NCI-H446 (cell line): ENCODE data around the gene MATN4.
"Not testable (repeated sequence)": the region's sequence is repeated elsewhere in the genome, so short reads cannot be mapped to it uniquely, and the experiment has no call there.

Experiments used
- DNase-seq, 2 experiments: peaks; one replicate each; lab custom pipeline; 2025; lab: John Stamatoyannopoulos, UW

Gene MATN4, protein sequence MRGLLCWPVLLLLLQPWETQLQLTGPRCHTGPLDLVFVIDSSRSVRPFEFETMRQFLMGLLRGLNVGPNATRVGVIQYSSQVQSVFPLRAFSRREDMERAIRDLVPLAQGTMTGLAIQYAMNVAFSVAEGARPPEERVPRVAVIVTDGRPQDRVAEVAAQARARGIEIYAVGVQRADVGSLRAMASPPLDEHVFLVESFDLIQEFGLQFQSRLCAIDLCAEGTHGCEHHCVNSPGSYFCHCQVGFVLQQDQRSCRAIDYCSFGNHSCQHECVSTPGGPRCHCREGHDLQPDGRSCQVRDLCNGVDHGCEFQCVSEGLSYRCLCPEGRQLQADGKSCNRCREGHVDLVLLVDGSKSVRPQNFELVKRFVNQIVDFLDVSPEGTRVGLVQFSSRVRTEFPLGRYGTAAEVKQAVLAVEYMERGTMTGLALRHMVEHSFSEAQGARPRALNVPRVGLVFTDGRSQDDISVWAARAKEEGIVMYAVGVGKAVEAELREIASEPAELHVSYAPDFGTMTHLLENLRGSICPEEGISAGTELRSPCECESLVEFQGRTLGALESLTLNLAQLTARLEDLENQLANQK

DNA sequence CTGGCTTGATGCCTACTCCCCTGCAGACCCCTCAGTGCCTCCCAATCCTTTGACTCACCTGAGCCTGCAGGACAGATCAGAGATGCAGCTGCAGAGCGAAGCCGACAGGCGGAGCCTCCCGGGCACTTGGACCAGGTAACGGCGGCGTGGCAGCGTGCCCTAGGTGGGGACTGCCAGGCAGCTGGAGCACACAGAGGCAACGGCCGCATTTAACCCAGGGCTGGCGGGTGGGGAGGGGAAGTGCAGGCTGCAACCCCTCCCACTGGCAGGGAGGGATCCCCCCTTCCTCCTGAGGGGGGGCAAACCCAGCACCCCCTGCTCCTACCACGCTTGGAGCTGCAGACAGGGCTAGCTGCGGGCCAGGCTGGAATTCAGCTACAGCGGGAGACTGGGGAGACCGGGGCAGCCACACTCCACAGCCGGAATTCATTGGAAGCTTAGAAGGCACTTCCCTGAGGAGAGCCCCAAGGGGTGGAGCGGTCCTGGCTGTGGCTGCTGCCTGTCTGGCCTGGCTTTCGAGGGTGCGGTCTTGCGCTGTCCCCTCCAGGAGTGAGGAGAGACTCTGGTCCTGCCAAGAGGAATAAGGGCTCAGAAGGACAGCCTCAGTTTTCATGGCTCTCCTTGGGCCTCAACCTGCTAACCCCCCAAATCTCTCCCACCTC lies at the start of gene MATN4:
Gene MATN4, minus strand, starts transcription at position 183 of the 662 bp plus-strand sequence. CDS start 2,717 bp downstream, outside the sequence.
- no peak for DNase-seq

DNA sequence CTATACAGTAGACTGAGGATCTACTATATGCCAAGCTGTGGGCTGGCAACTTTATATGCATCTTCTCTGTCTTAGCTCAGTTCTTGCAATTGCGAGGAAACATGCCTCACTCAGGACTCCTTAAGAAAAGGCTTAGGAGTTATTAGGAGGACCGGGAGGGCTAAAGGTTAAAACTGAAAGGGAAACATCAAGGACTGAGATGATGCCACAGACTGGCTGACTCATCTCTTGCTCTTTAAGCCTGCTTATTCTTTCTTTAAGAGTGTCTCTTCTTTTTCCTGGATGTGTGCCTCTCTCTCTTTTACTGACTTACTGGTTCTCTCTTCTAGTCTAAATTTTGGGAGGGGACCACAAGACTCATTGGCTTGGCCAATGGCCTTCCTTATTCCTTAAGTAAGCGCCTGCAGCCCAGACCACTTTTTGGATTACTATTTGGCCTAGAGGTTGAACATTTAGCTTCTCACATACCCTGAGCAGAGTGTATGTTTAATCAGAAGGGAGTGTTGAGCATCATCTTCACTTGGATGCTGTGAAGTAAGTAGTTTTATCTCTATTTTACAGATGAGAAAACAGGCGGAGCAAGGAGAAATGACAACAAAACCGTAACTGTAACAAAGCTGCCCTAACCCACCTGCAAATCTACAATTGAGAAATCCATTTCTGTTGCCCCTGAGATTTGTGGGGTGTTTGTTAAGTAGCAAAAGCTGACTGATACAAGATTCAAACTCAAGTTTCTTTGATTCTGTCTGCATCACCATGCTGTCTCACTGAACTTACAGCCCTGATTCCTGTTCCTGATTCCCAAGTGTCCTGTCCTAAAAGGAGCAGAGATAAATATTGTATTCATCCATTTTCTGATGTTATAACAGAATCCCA lies 47.3 kb upstream of the MATN4 start:
- DNase-seq = no peak

DNA sequence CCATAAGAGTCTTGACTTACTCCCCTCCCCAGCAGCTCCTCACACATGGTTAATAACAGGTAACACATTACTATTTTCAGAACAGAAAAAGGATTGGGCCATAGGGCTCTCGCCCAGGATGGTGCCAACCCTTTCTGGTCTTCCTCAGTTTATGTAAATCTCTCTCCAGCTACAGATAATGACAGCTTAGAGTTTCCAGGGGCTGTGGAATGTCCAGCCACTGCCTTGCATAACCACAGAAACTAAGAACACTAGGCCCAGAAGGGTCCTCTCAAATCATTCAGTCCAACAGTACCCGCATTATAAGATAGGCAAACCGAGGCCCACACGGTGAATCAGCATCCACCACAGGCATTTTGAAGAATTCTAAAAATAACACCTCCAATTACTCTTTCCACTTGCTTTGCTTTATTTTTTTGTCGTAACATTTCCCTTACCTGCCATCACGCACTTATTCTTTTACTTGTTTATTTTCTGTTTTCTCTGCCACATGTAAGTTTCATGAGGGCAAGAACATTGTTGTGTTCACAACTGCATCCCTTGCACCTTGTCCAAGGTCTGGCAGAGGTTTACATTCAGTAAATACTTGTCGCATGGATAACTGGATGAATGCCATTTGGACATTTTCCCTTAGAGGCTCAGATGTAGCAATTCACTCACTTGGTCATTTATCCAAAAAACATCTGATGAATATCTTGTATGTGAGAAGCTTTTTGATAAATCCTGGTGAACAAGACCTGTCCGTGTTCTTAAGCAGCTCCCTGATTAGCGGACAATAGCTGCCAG lies 46.5 kb upstream of the MATN4 start:
- DNase-seq = no peak

DNA sequence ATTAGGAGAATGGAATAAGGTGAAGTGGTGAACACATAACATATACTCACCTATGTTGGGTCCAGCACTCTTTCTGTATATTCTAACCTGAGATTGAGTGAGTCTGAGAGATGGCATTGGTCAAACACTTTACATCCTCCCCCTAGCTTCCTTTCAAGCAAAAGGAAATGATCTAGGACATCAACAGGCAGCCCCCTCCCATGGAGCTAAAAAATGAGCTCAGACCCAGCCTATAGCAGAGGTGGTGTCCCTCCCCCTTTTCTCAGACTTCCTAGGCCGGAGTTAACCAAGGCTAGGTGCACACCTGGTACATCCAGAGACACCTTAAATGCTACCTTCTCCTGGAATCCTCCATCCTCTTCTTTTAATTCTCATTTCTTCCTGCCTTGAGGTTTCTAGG lies 45.6 kb upstream of the MATN4 start:
- DNase-seq = no peak

DNA sequence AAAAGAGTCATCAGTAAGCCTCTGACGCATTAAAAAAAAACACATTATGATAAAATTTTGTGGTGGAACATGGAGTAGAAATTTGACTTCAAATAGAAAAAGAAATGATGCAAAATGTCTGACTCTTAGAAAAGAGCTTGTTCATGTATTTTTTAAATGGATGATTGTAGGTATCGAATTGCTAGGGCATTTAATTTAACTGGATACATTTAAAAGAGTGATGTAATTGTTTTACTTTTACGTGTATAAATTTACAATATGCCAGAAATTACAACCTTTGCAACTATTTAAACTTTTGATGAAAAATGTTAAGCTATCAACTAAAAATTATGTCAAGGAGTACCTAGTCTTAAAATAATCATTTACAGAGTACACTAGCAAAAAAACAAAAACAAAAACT lies 44.6 kb upstream of the MATN4 start:
- no peak for DNase-seq

DNA sequence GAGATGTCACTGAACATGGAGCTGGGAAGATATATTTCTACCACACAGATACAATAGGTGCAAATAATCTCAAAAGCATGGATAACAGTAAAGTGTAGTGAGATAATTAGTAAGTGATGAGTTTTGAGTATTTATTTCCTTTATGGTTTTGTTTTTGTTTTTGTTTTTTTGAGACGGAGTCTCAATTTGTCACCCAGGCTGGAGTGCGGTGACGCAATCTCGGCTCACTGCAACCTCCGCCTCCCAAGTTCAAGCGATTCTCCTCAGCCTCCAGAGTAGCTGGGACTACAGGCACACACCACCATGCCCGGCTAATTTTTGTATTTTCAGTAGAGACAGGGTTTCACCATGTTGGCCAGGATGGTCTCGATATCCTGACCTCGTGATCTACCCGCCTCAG lies 42.7 kb upstream of the MATN4 start:
- not testable (repeated sequence) for DNase-seq

DNA sequence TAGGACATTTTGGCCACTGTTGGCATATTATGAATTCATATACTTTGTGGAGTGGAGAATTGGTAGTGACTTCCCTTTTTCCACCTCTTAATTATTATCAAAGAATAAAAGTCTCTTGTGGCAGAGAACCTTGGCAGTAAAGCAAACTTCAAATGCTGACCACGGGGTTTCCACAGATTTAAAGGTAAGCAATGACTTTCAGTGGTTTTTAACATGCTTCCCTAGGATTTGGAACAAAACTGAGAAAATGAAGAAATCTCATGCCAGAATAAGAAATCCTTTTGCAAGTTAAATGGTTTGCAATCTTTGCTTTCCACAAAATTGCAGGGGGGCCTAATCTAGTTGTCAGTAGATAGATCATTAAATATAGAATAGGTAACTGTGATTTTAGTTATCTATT lies 42.1 kb upstream of the MATN4 start:
- DNase-seq = no peak

DNA sequence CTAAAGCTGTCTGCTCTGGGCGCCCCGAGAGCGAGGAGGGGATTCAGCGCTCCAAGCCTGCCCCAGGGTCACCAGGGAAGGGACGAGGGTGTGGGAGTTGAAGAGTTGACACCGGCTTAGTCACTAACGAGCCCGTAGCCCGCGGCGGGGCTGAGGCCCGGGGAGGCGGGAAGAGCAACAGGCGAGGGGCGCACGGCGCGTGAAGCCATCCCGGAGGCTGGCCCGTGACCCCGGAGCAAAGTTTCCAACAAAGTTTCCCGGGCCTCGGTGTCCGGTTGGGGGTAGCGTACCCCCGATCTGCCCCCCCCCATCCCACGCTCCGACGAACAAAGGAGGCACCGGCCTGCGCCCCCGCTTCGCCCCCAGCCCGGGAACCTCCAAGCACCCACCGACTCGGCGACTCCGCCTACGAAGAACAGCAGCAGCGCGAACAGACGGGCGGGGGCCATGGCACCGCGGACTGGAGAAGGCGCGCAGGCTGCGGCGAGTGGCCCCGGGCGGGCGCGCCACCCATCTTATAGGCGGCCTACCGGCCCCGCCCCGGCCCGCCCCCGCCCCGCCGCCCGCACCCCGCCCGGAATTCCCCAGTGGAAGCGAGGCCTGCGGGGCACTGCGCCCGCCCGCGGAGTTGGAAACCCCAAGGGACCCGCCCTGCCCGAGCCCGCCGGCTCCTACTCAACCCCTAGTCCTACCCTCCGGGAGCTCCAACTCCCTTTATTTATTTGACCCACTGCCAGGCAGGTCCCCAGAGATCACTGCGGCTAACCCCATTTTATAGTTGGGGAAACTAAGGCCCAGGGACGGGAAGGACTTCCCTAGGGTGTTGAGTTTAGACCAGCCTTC lies 40.1 kb upstream of the MATN4 start, which contains the start of gene SDC4:
Gene SDC4, minus strand, starts transcription at position 489 of the 843 bp plus-strand sequence. Its CDS starts 40 bp downstream, at position 449.
- DNase-seq = no peak

DNA sequence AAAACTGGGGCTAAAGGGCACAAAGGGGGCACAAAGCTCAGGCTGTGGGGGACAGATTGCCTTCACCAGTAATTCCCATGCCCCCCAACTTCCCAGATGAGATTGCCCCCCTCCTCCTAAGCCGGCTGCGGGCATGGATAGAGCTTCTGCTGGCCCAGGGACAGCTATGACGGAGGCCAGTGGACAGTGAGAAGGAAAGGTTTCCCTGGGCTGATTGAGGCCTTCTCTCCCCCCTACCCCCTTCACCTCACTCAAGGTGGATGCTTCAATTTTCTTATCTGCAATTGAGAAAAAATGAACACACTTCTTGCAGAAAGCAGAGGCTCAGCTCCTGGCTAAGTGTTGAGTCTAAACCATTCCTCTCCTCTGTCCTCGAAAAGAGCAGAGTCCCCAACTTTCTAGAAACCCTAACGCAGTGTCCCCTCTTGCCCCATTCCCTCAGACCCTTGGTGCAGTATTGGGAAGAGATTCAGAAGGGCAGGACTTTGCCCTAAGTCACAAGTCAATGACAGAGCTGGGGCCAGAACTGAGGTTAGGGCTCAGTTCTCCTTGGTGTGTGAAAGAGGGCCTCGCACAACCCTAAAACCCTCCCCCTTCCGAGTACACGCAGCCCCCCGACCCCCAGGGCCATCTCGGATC lies 39.3 kb upstream of the MATN4 start:
- no peak for DNase-seq

DNA sequence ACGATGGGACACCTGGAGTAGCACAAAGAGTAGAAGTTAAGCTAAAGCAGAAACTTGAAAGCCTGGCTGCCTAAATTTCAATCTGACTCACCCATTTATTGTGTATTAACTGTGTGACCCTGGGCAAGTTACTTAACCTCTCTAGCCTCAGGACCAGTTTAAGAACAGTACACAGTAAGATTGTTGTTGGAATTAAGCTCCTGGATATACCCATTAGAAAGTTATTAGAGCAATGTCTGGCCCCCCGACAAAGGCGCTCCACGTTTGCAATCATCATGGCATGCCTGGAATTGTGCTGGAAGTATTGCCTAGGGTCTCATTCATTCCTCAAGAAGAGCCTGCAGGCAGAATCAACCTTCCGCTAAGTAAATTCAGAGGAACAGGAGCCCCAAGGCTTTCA lies 38.8 kb upstream of the MATN4 start:
- no peak for DNase-seq

DNA sequence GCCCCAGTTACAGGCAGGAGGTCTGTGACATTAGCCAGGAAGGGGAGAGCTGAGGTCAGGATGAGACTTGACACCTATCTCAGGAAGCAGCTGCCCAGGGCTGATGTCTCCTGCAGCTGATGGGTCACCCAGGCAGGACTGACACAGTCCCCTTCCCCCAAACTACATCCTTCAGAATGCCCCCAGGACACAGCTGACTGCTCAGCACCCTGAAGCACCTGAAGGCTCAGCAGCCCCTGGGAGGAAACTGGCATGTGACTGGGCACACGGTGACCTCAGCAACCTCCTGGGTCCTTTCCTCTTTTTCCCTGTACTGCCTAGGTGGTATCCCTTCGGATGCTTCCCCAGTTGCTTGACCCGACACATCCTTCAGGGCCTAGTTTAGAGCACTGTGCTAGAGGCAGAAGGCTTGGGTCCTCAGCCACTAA lies 38.2 kb upstream of the MATN4 start:
- no peak for DNase-seq

DNA sequence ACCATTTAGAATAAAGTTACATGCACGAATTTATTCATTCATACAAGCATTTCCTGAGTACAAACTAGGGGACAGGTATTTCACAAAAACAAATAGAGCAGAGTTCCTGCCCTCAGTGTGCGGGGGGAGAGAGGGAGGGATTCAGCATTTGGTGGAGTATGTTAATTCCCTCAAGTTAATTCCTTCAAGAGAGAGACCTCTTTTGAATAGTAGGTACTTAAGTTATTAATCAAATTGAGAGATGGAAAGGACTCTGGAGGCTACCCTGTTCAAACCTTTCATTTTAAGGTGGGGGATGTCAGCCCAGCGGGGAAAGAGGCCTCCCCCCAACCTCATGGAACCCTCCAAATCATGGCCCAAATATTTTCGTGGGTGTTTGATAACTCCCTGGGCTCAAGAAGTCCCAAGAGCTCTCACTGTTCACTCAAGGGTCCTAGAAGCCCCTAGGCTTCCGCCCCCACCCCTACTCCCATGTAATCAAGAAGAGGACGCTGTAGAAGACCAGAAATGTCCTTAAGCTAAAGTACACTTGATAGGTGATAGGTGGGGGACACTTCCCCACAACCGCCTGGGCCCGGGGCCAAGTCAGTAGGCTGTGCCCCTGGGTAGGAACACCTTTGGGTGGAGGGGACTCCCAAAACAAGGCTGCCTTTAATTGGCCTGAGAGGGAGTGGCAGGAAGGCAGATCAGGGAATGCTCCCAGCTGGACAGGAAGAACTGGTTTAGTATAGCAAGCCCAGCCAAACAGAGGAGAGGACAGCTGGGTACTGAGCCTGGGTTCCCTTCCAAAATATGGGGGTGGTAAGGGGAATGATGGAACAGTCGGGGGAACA lies 37.2 kb upstream of the MATN4 start:
- DNase-seq = no peak

DNA sequence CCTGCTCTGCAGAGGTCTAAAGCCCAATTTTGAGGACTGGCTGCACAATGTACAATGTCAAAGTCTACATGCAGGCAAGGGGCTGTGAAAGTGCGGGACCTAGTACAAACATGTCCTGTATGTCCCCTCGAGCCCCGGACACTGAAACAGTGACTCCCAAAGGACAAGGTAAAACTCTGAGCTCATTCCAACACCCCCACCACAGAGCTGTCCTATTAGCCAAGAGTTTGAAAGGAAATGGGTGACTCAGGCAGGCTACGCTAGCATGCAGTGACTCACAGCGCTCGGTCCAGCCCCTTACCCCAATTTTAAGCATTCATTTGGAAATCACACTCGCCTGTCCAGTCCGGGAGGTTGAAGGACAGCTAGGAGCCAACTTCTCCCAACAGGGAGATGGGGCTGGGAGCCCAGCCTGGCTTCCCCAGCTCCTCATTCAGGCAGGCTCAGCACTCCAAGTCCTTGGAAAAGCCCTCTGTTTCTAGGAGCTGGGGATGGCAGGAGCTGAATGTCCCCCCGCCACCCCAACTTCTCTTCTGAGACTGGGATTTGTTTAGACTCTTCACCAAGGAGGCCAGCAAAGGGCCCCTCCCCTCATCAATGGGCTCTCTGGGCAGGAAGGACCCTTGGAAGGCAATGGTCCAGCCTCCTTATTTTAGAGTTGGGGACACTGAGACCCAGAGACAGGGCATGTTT lies 36.2 kb upstream of the MATN4 start:
- no peak for DNase-seq

DNA sequence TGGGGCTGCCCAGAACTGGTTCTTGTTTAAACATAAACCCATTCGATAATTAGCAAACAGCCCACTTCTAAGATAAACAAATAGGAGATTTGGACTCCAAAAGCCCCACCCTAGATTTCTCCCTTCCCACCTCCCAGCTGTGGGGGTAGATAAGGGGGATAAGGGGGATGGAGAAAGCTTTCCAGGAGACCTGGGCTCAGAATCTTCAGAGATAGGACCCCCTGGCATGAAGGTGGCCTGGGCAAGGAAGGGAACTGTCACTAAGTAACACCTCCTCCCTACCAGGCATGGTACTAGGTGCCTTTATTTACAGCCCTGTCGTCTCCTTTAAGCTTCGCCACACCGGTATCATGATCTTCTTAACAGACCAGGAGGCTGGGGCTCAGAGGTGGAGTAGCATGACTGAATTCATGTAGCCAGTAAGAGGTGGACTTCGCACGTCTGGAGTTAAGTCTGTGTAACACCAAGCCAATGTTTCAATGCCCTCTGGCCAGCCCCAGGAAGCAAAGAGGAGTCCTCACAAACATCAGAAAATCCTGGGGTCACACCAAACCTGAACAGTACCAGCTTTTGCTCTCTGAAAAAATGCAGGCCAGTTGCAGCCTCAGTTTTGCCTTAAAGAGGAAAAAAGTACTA lies 35.6 kb upstream of the MATN4 start:
- no peak for DNase-seq

DNA sequence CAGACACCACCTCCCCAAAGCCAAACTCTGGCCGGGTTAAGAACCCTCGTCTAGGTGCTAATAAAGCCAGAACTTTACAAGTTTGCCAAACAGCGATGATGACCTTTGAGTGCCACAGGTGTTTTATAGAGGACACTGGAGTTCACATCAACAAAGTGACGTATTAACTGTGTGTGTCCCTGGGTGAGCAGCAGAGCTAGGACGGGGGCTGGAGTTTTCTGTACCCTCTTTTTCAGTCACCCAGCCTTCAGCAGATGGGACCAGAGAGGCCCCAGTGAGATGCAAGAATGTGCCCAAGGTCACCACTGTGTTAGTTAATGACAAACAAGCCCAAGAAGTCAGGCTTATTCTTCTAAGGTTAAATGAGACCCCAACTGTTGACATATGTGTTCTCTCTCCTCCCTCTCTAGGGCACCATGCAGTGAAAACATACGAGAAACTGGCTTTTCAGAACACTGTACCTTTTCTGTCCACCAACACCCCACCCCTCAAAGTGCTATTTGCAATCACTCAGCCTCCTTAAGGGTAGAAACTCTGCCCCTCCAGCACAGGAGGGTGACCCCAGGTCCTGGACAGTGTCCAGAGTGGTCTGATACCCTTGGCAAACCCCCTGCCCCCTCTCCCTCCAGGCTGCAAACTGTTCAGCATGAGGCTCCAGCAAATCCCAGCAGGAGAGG lies 34.9 kb upstream of the MATN4 start:
- no peak for DNase-seq

DNA sequence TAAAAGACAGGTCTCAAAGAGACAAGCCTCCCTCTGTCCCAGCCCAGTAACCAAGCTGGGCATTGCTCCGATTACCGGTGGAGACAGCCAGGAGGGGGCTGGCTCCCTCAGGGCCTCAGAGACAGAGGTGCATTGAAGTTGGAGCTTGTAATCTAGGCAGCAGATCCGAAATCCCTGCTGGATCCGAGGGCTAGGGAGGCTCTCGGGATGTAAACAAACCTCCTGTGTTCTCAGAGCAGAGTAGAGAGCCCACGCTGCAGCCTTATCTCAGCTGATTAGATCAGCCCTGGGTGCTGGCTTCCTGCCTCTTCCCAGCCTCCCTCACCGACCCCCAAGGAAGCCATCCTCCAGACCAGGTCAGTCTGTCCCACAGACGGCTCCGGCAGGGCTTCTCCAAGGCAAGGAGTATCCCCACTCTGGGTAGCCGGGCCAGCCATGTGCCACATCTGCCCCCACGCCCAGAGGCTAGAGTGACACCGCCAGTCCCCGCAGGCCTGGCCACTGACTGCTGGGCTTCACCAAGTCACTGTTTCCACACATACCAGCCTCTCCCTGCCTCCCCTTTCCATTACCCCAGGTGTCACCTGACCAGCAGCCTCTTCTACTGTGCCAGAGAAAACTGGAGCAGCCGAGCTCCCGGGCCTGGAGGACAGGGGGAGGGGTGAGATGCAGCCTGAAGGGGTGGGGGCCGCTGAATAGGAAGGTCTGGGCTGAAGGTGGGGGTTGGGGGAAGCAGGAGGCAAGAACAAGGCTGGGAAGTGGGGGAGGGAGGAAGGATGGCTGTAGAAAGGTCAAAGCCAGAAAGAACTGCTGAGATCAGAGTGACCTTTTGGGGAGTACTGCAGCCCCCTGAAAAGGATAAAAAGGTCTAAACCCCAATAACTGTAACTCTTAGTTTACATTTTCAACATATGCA lies 34.1 kb upstream of the MATN4 start:
- DNase-seq = no peak
